GM13976 (cell line): ENCODE data around the gene CXXC5.

ENCODE experiments used
- DNase-seq: peaks from one replicate; pipeline ENCODE4 v3.0.0; 2012; ENCODE audit warnings: low spot score
- in situ Hi-C: fragments of 300-500 bp; cut with MboI; formaldehyde crosslinking; loops from one replicate; pipeline ENCODE4 v1.12.0; 2022; ENCODE audit warnings: low sequenced_read_pairs, mixed read lengths, inconsistent platforms; ENCODE audit not compliant: unreplicated experiment
- TF ChIP-seq, protein P1 (sequence below): IDR thresholded peaks from 2 replicates; pipeline ENCODE4 v1.5.1; 2012; ENCODE audit warnings: borderline replicate concordance, mild to moderate bottlenecking; ENCODE audit not compliant: insufficient read depth; ENCODE audit errors: extremely low read depth, missing control alignments, control extremely low read depth

Gene CXXC5

DNA sequence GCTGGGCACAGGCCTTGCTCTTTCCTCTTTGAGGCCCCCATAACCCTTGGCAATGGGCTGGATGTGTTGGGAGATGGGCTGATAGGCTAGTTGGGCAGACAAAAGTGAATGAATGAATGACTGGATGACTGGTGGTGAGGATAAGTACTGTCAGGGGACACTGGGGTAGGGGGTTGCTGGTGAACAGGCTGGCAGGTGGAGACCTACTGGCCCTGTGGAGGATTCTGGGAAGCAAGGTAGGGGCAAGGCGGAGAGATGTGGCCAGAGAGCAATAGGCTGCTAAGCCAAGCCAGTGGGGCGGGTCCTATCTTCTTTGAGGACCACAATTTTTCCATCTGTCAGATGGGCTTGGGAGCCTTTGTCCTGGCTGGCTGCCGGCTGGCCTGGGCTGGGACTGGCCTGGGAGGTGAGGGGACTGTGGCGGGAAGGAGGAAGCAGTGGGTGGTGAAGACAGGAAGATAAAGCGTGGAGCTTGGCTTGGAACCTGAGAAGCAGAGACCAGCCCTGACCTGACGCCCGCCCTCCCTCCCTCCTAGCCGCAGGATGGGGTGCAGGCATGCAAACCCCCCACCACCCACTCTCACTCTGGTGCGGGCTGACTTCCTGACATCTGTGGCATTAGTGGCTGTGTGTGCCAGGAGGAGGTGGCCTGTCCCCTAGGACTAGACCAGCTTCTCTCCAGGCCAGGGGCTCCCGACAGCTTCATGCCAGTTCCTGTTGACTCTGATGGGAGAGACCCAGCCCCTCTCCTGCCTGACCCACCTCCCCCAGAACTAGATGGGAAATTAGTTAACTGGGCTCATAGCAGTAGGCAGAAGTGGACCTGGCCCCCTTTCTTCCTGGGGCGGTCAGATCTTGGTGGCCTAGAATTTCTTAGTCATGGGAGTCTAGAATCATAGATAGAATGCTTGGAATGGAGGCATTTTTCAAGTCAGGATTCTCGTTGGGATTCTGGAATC, 9.5 kb downstream of the CXXC5 start:
- TF ChIP-seq, protein P1, sequence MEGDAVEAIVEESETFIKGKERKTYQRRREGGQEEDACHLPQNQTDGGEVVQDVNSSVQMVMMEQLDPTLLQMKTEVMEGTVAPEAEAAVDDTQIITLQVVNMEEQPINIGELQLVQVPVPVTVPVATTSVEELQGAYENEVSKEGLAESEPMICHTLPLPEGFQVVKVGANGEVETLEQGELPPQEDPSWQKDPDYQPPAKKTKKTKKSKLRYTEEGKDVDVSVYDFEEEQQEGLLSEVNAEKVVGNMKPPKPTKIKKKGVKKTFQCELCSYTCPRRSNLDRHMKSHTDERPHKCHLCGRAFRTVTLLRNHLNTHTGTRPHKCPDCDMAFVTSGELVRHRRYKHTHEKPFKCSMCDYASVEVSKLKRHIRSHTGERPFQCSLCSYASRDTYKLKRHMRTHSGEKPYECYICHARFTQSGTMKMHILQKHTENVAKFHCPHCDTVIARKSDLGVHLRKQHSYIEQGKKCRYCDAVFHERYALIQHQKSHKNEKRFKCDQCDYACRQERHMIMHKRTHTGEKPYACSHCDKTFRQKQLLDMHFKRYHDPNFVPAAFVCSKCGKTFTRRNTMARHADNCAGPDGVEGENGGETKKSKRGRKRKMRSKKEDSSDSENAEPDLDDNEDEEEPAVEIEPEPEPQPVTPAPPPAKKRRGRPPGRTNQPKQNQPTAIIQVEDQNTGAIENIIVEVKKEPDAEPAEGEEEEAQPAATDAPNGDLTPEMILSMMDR = no peak
- no peak for DNase-seq
- in situ Hi-C loops = no loop called here

DNA sequence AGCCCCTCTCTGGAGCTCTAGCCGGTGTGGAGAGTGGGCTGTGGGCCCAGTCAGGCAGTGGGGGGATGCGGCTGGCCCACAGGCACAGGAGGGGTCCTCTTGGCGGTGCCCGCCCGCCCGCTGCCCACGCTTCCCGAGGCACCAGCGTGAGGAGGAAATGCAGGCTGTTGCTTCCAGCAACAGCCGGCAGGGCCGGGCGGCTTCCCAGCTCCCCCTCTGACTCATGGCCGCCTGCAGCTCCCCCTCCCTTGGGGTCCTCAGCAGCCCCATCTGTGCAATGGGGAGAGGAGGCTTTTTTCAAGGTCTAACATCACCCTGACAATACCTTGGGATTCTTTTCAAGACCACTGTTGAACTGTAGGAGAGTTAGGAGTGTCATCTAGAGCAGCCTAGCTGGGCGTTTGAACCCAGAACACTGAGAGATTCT, 10.4 kb downstream of the CXXC5 start:
- DNase-seq = no peak
- TF ChIP-seq, protein P1 = no peak
- in situ Hi-C loops = no loop called here

- TF ChIP-seq, protein P1 = no peak
- in situ Hi-C loops = no loop called here
- no peak for DNase-seq
Measured at GRCh38 chr5:139658928-139659667, 10.9 kb downstream of the CXXC5 start.

DNA sequence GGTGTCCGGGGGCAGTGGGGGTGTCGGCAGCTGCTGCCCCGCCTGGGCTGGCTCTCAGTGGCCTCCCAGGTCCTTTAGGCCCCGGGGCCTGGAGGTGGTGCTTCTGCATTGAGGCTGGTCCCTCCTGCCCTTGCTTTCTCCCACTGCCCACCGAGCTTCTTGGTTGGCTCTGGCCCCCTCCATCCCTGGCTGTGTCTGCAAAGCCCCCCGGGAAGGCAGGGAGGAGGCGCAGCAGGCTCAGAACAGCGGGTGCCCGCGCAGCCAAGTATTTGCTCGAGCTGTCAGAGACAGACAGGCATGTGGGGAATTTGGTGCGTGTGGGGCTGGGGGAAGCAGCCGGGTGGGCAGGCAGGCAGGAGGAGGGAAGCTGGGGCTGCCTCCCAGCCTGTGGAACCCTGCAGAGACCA, 11.5 kb downstream of the CXXC5 start:
- TF ChIP-seq, protein P1 = no peak
- in situ Hi-C loops = no loop called here
- no peak for DNase-seq

DNA sequence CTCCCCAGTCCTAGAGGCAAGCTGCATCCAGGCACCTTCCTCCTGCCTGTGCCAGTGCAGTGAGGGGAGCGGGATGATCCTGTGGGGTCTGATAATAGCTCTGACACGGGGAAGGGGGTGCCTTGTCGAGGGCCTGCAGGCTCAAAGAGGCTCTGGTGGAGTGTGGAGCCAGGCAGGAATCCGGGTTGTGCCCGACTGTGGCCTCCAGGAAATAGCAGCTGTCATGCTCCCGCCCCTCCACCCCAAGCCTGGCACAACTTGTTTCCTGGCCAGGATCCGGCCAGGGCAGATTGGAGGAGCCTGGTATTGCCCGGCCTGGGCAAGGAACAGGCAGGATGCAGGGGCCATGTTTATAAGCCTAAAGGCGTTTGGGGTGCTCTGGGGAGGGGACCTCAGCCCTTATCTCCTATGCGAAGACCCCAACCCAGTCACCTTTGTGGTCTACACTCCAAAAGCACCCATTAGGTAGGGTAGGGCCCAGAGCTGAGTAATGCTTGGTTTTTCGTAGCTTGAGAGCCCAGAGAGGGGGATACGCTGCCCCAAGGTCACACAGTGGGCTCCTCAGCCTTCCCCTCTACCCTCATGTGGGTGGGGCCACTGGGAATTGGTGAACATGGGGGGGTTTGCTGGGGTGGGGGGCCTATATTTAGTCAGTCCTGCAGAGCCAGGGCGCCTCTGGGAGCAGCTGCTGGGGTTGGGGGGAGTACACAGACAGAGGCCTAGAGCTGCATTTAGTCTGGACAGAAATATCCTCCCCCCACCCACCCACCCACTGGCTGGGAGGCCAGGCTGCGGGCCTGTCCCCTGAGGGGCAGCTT, 12.2 kb downstream of the CXXC5 start:
- DNase-seq = no peak
- TF ChIP-seq, protein P1 = no peak
- in situ Hi-C loops = no loop called here

- in situ Hi-C loops = no loop called here
- peak; percentile 73 for DNase-seq
- TF ChIP-seq, protein P1 = no peak
Measured at GRCh38 chr5:139660923-139661814, 13.0 kb downstream of the CXXC5 start.
